HG02981 (cell line): ENCODE measurements around the gene SCAP.
"Not testable (repeated sequence)": the region's sequence is repeated elsewhere in the genome, so short reads cannot be mapped to it uniquely, and the experiment has no call there.

ENCODE experiments used
- ATAC-seq: cut with Tn5 transposase; IDR thresholded peaks from one replicate; pipeline ENCODE4 v1.9.1; 2021; ENCODE audit warnings: mild to moderate bottlenecking, moderate library complexity; ENCODE audit not compliant: unreplicated experiment

SCAP gene

DNA sequence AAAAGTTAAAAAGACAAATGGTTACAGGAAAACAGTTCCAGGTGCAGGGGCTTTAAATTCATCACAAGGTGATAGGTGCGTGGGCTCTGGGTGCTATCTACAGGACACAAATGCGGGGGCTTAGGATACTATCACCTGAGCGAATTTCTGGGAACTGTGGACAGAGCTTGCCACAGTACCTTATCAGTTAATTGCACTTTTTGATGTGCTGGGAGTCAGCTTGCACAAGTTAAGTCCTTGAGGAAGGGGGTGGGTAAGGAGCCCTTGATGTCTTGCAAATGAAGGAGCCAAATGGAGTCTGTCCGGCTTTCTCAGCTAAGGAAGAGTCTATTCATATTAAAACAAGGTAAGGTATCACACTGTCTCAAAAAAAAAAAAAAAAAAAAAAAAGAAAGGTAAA, 6.0 kb upstream of the SCAP start:
- not testable (repeated sequence) for ATAC-seq

DNA sequence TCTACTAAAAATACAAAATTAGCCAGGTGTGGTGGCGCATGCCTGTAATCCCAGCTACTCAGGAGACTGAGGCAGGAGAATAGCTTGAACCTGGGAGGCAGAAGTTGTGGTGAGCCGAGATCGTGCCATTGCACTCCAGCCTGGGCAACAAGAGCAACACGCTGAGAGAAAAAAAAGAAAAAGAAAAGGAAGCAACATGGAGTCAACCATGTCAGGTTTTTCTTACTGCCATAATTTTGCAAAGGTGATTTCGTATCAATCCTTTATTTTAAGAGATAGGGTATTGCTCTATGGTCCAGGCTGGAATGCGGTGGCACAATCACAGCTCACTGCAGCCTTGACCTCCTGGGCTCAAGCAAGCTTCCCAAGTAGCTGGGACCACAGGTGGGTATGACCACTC, 4.5 kb upstream of the SCAP start:
- ATAC-seq: not testable (repeated sequence)

DNA sequence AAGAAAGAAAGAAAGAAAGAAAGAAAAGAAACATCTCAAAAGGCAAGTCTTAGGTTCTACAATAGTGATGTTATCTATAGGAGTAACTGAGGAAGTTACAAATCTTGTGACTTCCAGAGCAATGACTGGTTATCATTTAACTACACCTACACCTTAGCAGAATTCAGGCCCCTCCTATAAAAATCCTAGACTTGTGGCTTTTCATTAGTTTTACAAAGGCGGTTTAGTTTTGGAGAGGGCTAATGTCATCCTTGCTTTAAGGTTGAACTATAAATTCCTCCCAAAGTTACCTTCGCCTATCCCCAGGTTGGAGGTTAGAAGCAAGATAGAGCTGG, 4.1 kb upstream of the SCAP start:
- ATAC-seq: no peak

DNA sequence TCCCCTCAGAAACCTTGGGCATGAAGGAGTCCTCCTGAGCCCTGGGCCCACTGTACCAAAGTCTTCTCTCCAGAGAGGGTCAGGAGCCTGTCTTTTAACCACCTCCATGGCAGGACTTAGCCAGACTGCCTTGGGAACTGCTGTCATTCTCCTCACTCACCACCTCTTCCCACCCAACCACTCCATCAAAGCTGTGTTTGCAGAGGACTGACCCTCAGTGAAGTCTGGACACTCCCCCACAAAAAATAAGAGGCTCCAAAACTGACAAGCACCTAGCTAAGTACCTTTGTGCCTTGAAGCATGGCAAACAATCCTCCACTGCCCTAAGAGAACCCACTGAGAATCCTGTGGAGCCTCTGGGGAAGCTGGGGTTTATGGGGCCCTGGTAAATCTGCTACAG, 2.3 kb upstream of the SCAP start:
- ATAC-seq: no peak

DNA sequence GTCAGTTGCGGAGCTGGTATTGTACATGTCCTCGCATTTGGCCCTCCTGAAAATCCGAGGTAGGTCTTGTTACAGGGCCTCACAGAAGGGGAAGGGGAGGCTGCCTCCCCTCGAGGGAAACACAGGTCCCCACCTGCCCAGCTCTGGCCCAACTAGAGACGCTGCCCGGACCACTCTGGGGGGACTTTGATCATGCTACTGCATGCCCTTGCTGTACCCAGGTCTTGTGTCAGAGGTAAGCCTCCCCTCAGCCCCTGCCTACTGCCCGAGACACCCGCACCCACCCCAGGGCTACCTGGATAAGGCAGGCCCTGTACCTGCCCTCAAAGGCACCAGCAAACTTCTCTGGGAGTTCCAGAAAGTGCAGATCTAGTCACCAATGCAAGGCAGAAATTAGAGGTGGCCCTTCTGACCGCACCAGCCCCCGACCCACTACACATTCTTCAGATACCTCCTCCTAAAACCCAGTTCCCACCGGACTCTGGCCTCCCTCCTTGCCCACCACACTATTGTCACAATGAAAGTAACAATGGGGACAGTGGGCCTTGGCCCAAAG, 981 bp upstream of the SCAP start:
- ATAC-seq: no peak

DNA sequence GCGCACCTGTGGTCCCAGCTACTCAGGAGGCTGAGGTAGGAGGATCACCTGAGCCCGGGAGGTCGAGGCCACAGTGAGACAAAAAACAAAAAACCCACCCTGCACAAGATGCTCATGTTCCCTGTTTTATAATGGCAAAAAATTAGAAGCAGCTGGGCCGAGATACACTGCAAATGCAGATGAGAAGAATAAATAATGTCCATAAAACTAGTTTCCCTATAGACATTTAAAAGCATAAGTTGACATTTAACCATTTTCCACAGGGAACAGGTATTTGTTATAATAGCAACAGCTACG, 537 bp upstream of the SCAP start:
- no peak for ATAC-seq

DNA sequence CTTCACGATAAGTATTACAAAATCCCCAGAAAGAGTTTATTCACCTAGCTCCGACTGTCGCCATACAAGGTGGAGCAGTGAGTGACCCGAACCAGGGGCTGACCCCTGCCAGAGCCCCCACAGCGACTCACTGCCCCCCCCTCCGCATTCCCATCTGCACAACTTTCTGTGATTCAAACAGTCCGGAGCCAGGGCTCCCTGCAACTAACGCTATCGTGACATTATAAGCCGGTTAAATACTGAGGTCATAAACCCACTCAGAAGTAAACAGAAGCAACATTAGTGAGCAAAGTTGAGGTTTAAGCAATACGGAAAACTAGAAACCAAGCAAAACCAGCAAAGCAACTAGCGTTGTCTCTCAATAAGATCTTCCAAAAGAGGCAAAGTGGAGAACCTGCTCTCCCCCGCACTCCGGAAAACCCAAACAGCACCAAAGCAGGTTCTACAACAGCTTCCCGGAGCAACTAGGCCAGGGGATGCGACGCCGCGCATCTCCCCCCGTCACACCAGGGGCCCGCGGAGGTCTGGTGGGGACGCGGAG, 642 bp downstream of the SCAP start:
- no peak for ATAC-seq

DNA sequence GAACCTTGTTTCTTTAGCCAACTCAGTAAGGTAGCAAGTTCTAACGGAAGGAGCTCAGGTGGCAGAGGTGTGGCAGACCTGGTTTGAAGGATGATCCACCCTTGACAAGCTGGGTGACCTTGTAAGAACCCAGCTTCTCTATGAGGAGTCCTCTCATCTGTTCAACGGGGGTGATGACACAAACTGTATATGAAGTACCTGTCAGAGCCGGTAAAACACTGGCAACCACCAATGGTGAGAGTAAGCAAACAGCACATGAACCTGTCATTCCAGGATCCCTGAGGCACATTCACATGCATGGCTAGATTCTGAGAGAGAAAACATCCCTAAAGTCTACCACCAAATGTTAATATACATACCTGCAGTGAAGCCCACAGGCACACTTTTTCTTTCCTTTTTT, 2.4 kb downstream of the SCAP start:
- no peak for ATAC-seq

DNA sequence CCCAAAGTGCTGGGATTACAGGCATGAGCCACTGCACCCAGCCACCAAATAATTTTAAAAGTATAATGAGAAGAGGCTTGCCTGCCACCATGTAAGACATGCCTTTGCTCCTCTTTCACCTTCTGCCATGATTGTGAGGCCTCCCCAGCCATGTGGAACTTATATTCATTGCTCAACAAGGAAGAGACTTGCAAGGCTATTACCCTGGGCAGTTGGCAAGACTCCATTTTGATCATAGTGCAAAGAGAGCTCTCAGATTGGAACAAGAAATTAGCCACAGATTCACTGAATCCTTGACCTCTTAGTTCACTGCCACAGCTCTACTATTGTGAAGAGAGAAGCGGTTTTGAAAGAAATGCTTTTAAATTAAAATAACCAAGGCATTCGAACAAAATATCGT, 6.1 kb downstream of the SCAP start:
- ATAC-seq: no peak

DNA sequence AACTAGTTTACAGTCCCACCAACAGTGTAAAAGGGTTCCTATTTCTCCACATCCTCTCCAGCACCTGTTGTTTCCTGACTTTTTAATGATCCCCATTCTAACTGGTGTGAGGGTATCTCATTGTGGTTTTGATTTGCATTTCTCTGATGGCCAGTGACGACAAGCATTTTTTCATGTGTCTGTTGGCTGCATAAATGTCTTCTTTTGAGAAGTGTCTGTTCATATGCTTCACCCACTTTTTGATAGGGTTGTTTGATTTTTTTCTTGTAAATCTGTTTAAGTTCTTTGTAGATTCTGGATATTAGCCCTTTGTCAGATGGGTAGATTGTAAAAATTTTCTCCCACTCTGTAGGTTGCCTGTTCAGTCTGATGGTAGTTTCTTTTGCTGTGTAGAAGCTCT, 7.4 kb downstream of the SCAP start:
- ATAC-seq: not testable (repeated sequence)

DNA sequence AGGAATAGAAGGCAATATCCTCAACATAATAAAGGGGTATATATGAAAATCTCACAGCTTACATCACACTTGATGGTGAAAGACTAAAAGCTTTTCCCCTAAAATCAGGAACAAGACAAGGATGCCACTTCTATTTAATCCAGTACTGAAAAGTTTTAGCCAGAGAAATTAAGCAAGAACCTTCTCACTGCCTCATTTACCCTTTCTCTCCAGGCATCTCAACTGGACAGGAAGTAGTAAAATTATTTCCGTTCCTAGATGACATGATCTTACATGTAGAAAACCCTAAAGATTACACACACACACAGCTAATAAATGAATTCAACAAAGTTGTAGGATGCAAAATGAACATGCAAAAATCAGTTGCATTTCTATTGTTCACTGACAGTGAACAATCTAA, 11.2 kb downstream of the SCAP start:
- ATAC-seq: no peak

DNA sequence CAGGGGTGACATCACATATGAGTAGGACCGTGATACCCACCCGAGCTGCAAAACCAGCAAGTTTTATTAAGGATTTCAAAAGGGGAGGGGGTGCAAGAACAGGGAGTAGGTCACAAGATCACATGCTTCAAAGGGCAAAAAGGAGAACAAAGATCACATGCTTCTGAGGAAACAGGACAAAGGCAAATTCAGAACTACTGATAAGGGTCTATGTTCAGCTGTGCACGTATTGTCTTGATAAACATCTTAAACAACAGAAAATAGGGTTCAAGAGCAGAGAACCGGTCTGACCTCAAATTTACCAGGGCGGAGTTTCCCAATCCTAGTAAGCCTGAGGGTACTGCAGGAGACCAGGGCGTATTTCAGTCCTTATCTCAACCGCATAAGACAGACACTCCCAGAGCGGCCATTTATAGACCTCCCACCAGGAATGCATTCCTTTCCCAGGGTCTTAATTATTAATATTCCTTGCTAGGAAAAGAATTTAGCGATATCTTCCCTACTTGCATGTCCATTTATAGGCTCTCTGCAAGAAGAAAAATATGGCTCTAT, 16.1 kb downstream of the SCAP start:
- not testable (repeated sequence) for ATAC-seq

DNA sequence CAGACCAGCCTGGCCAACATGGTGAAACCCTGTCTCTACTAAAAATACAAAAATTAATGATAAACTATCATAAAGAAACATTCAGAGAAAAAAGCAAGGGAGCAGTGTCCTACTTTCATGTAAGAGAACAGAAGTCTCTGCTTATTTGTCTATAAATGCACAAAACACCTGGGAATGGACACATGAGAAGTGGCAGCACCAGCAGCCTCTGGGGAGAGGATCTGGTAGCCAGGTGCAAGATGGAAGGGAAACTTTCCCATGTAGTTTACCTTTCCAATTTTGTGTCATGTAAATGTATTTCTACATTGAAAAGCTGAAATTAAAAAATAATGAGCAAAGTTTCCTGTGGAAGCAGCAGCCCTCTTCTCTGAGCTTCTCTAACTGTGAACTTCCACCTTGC, 18.8 kb downstream of the SCAP start:
- no peak for ATAC-seq

DNA sequence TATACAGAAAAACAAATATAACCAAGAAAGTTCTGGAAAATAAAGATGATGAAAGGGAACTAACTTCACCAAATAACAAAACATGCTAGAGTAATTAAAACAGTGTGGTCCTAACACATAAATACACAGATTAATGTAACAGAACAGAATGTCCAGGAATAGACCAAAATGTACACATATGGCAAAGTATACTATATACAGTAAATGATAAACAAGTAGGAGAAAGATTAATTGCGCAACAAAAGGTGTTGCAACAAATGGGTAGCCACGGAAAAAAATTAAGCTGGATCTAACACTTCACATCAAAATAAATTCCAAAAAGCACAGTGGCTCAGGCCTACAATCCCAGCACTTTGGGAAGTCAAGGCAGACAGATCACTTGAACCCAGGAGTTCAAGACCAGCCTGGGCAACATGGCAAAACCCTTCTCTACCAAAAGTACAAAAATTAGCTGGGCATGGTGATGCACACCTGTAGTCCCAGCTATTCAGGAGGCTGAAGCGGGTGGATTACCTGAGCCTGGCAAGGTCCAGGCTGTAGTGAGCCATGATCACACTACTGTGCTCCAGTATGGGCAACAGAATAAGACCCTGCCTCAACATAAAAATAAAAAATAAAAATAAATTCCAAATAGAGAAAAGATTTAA, 19.8 kb downstream of the SCAP start:
- no peak for ATAC-seq

DNA sequence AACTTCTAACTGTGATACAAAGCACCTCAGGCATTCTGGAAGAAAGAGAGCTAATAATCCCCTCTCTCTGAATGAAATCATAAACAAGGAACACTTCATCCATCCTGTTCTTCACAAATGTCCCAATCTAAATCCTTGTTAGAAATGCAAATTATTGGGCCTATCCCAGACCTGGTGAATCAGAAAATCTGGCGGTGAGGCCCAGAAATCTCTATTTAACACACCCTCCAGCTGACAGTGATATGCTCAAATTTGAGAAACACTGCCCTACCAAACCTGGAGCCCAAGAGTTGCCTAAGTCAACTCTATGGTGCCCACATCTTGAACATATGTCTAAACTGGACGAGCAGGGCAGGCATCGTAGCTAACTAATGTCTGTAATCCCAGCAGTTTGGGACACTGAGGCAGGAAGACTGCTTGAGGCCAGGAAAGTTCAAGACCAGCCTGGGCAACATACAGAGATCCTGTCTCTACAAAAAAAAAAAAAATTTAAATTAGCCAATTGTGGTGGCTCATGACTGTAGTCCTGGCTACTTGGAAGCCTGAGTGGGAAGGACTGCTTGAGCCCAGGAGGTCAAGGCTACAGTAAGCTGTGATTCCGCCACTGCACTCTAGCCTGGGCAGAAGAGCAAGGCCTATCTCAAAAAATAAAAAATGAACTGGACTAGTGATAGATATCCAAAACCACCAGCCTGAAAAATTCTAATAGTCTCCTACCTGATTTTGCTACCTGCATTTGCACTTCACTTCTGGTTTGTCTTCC, 23.1 kb downstream of the SCAP start:
- no peak for ATAC-seq

DNA sequence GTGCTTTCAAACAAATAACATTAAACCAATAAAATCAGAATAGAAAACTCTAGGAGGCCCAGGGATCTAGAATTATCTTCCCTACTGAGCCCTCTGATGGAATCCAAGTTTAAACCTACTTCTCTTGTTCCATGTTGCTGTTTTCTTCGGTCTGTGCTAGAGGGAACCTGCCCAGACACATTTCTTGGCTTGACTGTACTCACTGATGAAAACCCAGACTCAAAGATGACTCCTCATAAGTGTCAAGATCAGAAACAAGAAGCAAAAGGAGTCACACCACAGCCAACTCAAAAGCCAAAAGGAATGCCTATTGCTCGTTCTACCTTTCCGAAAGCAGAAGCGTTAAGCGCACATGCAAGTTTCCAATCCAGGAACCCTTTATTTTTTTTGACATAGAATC, 31.6 kb downstream of the SCAP start:
- ATAC-seq: no peak

DNA sequence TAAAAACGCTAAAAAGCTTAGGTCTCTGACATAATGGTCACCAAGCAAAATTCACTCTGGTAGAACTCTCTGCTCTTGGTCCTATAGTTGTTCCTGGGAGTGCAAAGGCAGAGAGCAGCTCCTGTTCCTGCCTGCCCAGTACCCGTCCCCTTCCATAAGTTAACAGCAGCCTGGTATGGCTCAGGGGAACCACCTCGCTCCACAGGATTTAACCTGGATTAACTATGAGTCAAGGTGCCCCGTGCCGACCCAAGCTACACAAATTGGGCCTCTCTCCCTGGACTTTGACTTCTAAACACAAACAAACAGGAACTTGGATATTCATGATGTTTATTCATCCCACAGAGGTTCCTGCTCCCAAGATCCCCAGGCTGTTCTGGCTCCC, 32.1 kb downstream of the SCAP start:
- ATAC-seq: no peak

DNA sequence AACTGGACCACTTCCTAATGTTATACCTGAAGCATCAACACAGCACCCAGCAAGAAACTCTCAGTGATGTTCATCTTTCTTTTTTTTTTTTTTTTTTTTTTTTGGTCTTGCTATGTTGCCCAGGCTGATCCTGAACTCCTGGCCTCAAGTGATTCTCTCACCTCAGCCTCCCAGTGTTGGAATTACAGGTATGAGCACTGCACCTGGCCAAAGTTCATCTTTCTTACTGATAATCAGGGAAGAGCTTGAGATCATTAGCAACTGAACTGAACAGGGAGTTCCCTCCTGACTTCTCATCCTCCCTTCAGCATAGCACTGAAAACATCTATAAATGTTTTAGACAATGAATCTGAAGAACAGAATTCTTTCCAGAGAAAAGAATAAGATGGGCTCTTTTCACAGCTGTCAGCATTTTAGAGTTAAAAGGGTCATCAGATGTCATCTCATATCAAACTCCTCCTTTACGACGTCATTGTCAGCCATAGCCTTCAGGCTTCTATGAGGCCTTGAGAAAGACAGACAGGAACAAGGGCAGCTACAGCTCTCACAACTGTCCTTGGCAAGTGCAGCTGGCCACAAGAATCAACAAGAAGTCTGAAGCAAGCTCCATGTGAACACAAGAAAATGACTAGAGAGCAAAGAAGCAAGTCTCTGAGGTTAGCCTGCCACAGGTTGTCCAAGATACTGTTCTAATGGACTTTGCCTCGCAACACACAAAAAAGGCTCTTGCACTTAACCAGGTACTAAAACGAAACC, 33.8 kb downstream of the SCAP start:
- ATAC-seq: no peak

DNA sequence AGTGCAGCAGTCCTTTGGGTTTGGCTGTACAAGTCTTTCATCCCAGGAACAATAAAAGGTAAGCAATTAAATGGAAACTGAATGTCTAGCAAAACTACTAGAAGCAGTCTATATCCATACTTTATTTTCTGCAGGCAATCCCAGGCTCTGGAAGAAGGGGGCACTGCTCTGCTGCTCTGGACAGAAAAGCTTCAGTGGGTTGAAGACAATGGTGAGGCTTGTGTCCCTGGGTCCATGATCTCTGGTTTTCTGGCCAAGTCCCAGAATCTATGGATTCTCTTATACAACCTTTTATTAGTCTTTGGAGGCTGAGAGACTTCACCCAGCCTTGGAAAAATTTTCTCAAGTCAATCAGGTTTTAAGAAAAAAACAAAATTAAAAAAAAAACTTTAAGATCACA, 35.6 kb downstream of the SCAP start:
- ATAC-seq: no peak

DNA sequence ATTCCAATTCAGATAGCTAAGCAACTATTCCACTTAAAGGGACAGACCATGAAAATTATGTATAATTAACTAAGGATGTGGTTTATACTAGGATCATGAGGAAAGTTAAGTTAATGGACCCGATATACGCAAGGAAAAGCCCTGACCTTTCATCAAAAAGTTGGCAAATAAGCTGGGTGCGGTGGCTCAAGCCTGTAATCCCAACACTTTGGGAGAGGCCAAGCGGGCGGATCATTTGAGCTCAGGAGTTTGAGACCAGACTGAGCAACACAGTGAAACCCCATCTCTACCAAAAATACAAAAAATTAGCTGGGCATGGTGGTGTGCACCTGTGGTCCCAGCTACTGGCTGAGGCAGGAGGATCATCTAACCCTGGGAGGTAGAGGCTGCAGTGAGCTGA, 39.6 kb downstream of the SCAP start:
- ATAC-seq: no peak

DNA sequence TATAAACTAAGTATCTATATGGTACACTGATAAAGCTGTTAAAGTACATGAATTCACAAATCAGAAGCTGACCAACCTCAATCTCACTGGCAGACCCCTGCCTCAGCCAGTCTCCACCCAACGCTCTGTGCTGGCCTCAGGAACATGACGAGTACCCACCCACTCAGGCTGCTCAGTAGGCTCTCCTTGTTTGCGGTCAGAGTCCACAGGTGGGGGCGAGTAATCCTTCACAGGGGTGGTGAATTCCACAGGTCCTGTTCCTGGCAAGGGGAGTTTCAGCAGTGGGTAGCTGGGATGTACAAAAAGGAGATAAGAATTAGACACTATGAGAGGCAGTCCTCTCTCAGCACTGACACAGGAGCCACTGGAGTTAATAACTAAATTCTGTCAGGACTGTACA, 40.9 kb downstream of the SCAP start:
- ATAC-seq: no peak

DNA sequence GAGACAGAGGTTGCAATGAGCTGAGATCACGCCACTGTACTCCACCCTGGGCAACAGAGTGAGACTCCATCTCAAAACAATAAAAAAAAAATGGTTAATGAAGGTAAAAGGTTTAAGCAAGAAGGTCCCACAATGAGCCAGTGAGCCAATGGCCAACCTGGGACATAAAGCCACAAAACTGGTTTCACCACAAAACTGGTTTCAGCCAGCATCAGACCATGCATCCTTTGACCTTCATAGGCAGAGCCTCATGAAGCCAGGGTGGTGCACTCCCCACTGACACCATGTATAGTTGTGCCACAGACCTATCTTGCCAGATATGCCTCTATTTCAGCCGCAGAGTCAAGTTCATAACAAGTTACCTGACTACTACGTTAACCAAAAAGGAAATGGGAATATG, 41.9 kb downstream of the SCAP start:
- no peak for ATAC-seq
